ENCODE data around the gene SPN.
"Not testable (repeated sequence)": the region's sequence is repeated elsewhere in the genome, so short reads cannot be mapped to it uniquely, and the experiment has no call there.

Gene SPN, protein sequence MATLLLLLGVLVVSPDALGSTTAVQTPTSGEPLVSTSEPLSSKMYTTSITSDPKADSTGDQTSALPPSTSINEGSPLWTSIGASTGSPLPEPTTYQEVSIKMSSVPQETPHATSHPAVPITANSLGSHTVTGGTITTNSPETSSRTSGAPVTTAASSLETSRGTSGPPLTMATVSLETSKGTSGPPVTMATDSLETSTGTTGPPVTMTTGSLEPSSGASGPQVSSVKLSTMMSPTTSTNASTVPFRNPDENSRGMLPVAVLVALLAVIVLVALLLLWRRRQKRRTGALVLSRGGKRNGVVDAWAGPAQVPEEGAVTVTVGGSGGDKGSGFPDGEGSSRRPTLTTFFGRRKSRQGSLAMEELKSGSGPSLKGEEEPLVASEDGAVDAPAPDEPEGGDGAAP

DNA sequence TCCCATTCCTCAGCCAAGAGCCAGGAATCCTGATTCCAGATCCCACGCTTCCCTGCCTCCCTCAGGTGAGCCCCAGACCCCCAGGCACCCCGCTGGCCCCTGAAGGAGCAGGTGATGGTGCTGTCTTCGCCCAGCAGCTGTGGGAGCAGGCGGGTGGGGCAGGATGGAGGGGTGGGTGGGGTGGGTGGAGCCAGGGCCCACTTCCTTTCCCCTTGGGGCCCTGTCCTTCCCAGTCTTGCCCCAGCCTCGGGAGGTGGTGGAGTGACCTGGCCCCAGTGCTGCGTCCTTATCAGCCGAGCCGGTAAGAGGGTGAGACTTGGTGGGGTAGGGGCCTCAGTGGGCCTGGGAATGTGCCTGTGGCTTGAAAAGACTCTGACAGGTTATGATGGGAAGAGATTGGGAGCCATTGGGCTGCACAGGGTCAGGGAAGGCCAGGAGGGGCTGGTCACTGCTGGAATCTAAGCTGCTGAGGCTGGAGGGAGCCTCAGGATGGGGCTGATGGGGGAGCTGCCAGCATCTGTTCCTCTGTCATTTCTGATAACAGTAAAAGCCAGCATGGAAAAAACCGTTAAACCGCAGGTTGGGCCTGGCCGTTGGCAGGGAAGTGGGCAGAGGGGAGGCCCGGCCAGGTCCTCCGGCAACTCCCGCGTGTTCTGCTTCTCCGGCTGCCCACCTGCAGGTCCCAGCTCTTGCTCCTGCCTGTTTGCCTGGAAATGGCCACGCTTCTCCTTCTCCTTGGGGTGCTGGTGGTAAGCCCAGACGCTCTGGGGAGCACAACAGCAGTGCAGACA is at the start of gene SPN:
TSS of gene SPN (plus strand) at position 232 of the 791 bp plus-strand sequence. CDS start at position 714, 482 bp downstream.
- DNase-seq: peak; percentile 52

DNA sequence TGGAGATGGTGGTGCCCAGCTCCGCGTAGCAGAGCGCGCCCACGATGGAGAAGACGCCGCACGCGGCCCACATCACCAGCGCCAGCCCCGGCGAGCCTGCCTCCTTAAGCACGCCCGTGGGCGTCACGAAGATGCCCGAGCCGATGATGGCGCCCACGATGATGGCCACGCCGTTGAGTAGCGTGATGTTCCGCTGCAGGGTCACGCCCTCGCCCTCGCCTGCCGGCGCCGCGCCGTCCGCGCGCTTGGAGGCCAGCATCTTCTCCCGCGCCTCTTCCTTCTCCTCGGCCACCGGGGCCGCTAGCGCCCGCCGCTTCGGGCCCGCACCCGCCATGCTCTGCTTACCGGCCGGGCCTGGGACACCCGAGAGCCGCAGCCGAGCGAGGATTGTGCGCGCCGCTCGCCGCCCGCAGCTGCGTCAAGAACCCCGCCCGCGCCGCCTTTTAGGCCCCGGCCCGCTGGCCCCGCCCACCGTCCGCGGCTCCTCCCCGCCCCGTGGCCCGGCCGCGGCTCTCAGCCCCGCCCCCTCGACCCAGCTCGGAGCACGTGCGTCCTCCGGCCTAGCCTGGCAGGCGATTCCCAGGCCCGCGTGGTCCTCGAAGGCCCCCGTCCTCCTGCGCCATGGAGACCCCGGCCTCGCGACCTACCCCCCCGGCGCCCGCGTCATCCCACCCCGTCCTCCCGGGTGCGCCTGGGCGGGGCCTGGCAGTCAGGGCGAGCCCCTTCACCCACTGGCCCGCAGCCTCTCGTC is 49.6 kb upstream of the SPN start:
- DNase-seq: peak; percentile 94

DNA sequence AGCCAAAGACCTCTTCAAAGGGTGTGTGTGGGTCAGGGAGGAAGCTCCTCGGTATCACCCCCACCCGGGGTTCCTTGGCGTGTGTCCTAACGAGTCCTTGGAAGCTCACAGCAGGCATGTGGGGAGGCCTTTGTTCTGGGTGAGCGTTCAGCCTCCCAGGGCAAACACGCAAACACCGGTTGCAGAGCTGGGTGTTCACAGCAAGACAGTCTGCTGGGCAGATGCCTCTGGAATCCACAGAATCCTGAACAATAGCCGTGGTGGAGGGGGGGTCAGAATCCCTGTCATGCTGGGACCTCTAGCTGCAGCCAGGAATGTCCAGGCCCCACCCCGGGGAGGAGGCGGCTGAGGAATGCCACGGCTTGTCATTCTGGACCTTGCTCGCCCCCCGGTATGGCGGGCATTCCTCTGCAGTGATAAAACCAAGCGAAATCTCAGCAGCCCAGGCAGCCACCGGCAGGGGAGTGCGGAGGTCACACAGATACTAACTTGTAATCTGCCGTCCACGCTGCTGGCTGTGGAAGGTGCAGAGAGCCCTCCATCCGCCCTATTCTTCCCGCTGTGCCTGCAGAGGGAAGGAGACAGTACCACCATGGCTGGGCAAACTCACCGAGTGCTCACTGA is 48.2 kb upstream of the SPN start:
- not testable (repeated sequence) for DNase-seq

DNA sequence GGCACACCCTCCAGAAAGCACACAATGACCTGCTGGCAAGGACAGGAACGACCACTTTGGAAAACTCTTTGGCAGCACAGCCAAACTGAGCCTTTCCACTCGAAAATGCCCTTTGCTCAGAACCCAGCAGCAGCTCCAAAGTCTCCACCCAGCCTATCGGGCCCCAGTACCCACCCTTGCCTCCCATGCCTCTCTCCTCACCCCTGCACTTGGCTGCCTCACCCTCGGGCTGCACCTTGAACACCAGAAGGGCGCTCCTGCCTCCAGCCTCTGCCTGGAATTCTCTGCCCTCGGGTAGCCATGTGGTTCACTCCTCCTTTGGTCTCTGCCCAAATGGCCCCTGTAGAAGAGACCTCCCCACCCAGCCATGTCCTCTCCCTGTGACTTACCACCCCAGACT is 46.9 kb upstream of the SPN start:
- DNase-seq: not testable (repeated sequence)

DNA sequence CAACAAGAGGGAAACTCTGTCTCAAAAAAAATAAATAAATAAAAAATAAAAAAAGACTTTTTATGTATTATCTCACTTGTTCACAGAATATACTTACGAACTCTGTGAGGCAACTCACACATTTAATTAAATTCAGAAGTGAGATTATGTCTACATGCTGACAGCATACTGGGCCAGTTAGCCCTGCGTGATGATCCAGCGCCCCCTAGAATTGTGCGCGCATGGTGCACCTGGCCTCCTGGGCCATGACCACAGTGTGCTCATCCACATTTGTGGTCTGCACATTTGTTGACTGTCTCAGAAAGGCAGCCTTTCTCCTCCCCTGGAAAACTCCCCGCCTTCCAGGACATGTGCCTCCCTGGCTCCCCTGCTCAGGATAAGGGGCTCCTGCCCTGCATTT is 42.5 kb upstream of the SPN start:
- DNase-seq: peak; percentile 44

DNA sequence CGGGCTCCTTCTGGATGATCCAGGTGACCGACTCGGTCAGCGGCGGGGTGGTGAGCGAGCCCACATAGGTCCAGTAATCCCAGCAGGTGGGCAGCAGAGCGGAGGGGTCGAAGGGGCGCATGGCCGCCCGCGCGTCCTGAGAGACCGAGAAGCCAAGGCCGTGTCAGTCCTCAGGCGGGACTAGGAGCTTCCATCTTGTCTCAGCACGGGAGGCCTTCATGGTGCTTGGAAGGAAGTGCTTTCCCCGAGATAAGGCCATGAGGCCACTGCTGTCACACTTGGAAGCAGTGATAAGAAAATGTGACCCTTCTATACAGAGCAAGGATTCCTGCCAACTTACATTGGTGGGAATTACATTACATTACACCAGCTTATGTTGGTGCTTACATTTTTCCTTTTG is 40.3 kb upstream of the SPN start:
- not testable (repeated sequence) for DNase-seq

DNA sequence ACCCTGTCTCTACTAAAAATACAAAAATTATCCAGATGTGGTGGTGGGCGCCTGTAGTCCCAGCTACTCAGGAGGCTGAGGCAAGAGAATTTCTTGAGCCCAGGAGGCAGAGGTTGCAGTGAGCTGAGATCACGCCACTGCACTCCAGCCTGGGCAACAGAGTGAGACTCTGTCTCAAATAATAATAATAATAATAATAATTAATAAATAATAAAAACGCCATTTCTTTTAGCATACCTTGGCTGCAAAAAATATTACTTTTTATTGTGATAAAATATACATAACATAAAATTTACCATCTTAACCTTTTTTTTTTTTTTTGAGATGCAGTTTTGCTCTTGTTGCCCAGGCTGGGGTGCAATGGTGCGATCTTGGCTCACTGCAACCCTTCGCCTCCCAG is 39.8 kb upstream of the SPN start:
- DNase-seq: not testable (repeated sequence)

DNA sequence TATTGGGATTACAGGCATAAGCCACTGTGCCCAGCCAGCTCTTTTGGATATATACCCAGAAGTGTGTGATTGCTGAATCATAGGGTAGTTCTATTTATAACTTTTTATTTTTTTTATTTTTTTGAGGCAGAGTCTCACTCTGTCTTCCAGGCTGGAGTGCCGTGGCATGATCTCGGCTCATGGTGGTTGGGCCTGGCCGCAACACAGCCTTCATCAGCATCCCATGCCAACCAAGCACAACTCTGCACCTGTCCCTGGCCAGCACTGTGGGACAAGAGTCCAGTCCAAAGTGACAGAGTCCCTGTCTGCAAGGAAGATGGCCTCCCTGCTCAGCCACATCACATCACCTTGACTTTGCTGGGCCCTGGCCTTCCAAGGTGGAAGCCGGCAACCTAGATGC is 37.9 kb upstream of the SPN start:
- DNase-seq: not testable (repeated sequence)

DNA sequence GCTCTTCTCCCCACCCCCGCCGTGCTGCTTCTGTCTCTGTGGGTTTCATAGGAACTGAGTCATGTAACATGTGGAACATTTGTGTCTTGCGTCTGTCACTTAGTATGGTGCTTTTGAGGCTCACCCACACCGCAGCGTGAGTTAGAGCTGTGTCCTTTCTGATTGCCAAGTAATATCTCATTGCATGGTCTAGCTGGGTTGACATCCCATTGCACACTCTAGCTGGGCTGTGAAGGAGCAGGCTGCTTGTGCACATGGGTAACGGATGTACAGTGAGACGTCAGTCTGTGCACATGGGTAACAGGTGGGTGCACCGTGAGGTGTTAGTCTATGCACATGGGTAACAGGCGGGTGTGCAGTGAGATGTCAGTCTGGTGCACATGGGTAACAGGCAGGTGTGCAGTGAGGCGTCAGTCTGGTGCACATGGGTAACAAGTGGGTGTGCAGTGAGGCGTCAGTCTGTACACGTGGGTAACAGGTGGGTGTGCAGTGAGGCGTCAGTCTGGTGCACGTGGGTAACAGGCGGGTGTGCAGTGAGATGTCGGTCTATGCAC is 36.2 kb upstream of the SPN start:
- peak; percentile 52 for DNase-seq

DNA sequence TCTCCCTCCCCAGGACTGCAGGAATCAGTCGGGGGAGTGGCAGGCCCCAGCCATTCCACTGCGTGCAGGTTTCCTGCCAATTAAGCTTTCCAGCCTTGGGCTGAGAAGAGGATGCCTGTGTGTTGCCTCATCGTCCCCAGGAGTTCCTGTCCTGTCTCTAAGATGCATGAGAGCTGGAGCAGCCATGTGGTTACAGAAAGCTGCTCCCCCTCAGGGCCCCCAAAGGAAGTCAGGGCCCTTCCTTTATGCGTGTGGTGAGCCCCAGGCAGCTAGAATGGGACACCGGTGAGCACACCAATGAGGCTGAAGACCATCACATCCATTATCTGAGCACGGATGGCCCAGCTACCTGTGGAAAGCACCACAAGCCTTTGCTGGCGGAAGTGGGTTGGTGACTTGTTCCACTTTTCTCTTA is 35.4 kb upstream of the SPN start:
- not testable (repeated sequence) for DNase-seq

DNA sequence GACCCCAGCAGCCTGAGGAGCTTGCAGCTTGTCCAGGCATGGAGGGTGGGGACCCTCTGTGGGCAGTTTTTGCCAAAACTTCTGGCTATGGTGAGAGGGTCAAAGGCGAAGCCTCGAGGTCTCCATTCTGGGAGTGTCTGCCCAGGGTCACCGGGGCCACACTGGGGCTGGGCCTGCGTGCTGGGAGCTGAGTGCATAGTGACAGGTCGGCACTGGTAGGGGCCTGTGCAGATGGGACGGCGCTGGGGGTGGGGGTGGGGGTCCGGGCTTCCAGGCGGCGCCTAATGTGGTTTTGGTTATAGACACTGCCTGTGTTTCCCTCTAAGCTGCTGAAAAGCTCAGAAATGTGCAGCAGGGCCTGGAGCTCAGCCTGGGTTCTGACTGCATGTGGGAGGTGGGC is 34.3 kb upstream of the SPN start:
- DNase-seq: not testable (repeated sequence)

DNA sequence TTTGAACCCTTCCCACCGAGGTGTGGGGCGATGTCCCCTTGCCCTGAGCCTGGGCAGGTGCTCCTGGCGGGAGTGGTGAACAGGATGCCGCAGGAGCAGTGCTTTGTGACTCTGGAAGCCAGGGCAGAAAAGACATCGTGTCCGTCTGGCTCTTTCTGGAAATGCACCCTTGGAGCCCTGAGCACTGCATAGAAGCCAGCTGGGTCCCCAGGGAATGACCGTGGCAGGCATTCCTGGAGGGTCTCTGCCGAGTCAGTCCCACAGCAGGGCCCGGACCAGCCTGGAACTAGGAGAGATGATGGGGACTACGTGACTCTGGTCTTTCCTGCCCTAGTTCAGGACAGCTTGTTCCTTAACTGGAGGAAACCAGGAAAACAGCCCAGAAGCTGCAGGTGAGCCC is 33.7 kb upstream of the SPN start:
- DNase-seq: not testable (repeated sequence)

DNA sequence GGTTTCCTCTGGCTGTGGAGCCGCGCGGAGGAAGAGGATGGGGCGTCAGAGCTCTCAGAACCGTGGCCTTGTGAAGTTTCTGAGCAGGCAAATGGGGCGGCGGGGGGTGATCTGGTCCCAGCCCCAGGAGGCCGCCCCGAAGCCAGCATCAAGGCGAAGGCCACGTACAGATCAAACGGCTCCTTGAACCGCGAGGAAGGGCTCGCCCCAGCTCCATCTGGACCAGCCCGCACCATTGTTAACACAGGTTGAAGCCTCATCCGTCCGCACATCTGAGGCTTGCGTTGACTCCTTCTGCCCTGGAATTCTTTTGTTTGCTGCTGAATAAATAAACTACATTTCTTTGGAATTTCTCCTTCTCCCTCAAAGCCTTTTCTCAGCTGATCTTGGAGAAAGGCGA is 31.4 kb upstream of the SPN start:
- not testable (repeated sequence) for DNase-seq

DNA sequence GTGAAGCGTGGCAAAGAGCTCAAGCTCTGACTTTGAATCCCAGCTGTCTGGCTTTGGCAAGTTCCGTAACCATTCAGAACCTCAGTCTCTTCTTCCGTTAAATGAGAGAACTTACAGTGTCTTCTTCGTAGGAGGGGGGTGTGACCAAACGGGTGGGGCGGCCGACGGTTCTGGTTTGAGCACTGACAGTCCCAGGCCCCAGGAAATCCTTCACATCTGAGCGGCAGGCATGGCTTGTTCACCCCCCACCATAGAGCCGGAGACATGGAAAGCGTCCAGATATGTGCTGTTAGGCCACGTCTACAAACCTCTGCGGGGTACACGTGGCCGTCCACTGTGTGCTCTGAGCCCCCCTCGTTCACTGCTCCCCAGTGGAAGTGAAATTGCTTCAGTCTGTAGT is 27.1 kb upstream of the SPN start:
- DNase-seq: not testable (repeated sequence)

DNA sequence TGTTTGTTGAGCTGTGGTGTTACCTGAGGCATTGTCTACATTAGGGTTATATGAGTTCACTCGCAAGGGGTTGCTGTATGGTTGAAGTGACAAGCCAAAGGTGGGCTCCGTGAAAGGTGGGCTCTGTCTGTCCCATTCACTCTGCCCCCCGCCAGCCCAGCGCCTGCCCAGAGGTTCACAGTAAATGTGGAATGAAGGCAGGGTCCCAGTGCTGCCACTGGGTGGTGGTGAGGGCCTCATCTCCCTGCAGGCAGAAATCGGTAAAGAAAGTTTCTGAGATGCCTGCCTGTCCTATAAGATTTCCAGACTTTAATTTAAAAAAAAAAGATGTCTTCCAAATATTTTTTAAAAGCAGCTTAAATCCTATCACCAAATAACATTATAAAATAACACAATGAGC is 26.7 kb upstream of the SPN start:
- not testable (repeated sequence) for DNase-seq

DNA sequence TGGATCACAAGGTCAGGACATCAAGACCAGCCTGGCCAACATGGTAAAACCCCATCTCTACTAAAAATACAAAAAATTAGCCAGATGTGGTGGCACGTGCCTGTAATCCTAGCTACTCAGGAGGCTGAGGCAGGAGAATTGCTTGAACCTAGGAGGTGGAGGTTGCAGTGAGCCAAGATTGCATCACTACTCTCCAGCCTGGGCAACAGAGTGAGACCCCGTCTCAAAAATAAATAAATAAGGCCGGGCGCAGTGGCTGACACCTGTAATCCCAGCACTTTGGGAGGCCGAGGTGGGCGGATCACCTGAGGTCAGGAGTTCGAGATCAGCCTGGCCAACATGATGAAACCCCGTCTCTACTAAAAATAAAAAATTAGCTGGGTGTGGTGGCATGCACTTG is 24.3 kb upstream of the SPN start:
- not testable (repeated sequence) for DNase-seq

DNA sequence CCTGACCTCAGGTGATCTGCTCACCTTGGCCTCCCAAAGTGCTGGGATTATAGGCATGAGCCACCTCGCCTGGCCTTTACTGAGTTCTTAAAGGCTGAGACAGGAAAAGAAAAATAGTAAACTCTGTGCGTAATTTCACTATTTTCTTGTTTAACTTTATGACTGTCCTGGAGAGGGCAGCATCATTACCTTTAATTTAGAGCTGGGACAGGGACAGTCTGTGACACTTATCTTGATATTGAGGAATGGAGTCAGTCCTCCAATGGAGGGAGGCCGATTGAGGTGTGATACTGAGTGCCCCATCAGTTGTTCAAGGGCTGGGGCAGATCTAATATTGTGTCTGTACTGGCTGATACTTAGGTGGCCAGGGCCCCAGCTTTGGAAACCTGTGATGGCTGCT is 21.5 kb upstream of the SPN start:
- DNase-seq: no peak

DNA sequence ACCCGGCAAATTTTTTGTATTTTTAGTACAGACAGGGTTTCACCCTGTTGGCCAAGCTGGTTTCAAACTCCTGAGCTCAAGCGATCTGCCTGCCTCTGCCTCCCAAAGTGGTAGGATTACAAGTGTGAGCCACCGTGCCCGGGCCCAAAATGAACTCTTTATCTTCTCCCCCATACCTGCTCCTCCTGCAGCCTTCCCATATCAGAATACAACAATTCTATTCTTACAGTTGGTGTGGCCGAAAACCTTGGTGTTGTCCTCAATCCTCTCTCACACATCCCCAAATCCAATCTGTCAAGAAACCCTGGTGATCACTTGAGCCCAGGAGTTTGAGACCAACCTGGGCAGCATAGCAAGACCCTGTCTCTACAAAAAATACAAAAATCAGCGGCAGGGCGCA is 19.5 kb upstream of the SPN start:
- DNase-seq: no peak

DNA sequence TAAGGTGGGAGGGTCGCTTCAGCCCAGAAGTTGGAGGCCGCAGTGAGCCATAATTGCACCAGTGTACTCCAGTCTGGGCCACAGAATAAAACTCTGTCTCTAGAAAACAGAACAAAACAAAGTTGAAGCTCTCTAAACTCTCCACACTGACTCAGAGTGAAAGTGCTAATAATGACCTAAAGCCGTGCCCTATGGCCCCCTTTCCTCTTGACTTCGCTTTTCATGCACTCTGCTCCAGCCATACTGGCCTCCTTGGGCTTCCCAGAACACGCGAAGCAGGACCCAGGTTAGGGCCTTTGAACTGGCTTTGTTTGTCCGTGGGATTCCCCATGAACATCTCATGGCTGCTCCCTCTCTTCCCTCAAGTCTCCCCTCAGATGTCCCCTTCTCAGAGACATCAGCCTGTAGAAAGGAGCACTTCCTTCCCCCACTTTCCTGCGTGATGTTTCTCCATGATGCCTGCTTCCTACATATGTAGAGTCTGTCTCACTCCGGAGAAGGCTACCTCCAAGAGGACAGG is 18.6 kb upstream of the SPN start:
- DNase-seq: no peak

DNA sequence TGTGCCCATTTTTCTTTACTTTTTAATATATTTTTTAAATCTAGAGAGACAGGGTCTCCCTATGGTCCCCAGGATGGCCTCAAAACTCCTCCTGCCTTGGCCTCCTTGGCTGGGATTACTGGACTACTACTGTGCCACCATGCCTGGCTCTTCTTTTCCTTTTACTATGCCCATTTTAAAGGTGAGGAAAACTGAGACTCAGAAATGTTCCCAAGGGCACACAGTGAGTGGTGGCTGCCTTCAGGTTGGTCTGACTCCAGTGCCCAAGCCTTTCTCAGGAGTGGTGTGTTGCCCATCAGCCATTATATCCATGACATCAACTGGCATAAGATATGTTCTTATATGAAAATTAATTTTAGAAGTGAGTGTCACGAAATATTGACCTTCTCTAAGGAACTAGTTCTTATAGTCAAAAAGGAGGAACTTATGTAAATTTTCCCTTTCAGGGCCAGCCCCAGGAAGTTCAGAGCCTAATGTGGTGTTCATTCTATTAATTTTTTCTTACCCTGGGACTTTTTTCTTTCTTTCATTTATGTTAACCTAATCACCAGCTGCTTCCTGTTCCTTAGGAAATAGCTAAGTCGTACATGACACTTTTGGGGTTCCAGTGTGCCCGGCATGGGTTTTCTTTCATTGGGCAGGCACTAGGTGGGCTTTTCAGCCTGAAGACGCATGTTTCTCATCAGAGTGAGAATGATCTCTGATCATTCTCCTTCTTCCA is 17.9 kb upstream of the SPN start:
- DNase-seq: no peak

DNA sequence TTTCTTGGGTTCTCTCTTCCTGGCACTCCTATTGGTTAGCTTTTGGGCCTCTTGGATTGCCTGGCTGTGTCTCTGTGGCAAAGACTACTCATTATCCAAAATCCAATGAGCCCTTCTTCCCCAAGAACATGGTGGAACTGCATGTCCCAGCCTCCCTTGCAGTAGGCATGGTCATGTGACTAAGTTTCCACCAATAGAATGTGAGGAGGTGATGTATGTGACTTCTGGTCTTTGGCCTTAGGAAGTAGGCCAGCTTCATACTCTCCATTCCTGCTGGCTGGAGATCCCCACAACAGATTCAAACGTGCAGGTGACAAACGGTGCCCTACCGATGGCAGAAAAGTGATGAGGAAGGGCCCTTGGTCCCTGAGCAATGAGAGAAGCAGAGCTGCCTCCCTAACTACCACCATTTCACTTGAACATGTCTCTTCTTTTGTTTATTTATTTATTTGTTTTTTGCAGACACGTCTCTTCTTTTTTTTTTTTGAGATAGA is 17.3 kb upstream of the SPN start:
- no peak for DNase-seq

Measured in activated T-cell treated with anti-CD3 and anti-CD28 coated beads, Interleukin-2, amount 50 U/mL, for 1 hour (primary cell).